B cell (primary cell): ENCODE results near the gene TMC1. TPM values are rescaled to one million over a fixed set of nuclear protein-coding genes. Genes with fewer than 3 reads are reported as not detected.

Source experiments
- ATAC-seq: fragments of 200-7000 bp; cut with Tn5 transposase; one replicate; pipeline ENCODE4 v1.10.0; 2021; ENCODE audit warnings: low read depth, mild to moderate bottlenecking, moderate number of reproducible peaks, moderate library complexity
- CTCF ChIA-PET: fragments of 350-600 bp; sonication (Branson Sonifier 250); formaldehyde crosslinking; loops from one replicate; lab custom pipeline; 2021; ENCODE audit warnings: antibody characterized with exemption, inconsistent platforms; lab: Charles Lee
- POLR2A ChIA-PET: fragments of 350-600 bp; sonication (Branson Sonifier 250); formaldehyde crosslinking; loops from one replicate; lab custom pipeline; 2021; ENCODE audit warnings: antibody characterized with exemption; lab: Charles Lee
- DNase-seq: peaks from one replicate; pipeline ENCODE4 v3.0.0; 2013
- H2AFZ ChIP-seq: 2 replicates; pipeline ENCODE4 v1.6.1; 2012; ENCODE audit warnings: mild to moderate bottlenecking, low read depth, low read length; ENCODE audit not compliant: insufficient read depth, poor library complexity, severe bottlenecking
- H3K27ac ChIP-seq, 2 donors: 1 replicate in 1 of 2; 2 replicates in 1 of 2; pipeline ENCODE4 v1.5.1; 2012 to 2013; ENCODE audit warnings: low read length in 2 of 2, mild to moderate bottlenecking in 2 of 2, moderate library complexity in 1 of 2
- H3K27me3 ChIP-seq, 4 experiments: fragments of 200-600 bp in 1 of 4; sonication (generic) in 1 of 4; replicated peaks in 1 of 4; 1 replicate in 2 of 4; 2 replicates in 2 of 4; pipeline versions ENCODE4 v1.6.1 to v1.7.0; 2013 to 2016; ENCODE audit warnings: low read length in 3 of 4, mild to moderate bottlenecking in 2 of 4, mixed read lengths in 1 of 4, moderate library complexity in 1 of 4; ENCODE audit not compliant: insufficient read depth in 4 of 4, control insufficient read depth in 3 of 4; ENCODE audit errors: control extremely low read depth in 1 of 4
- H3K36me3 ChIP-seq, 2 experiments: replicated peaks in 1 of 2; 1 replicate in 1 of 2; 2 replicates in 1 of 2; pipeline versions ENCODE4 v1.6.1 to v1.7.1; 2013; ENCODE audit warnings: low read length in 1 of 2; ENCODE audit not compliant: insufficient read depth in 2 of 2, control insufficient read depth in 1 of 2; ENCODE audit errors: control extremely low read depth in 1 of 2, extremely low read depth in 1 of 2
- H3K4me1 ChIP-seq, 2 donors: fragments of 200-600 bp in 1 of 2; sonication (generic) in 1 of 2; 1 replicate in 1 of 2; 2 replicates in 1 of 2; pipeline versions ENCODE4 v1.5.1 to v1.6.1; 2013 to 2017; ENCODE audit warnings: low read length in 2 of 2; ENCODE audit not compliant: control insufficient read depth in 2 of 2, insufficient read depth in 2 of 2
- H3K4me2 ChIP-seq: replicated peaks from 2 replicates; pipeline ENCODE3; 2012; ENCODE audit warnings: mild to moderate bottlenecking, low read depth, low read length; ENCODE audit not compliant: poor library complexity, severe bottlenecking
- H3K4me3 ChIP-seq, 5 experiments: fragments of 200-600 bp in 1 of 5; sonication (generic) in 1 of 5; 1 replicate in 3 of 5; 2 replicates in 2 of 5; pipeline versions ENCODE4 v1.5.1 to v1.7.0; 2011 to 2016; ENCODE audit warnings: low read length in 4 of 5, mild to moderate bottlenecking in 4 of 5, low read depth in 2 of 5, control low read depth in 1 of 5, moderate library complexity in 1 of 5; ENCODE audit not compliant: insufficient read depth in 1 of 5; ENCODE audit errors: control extremely low read depth in 1 of 5, extremely low read depth in 1 of 5
- H3K79me2 ChIP-seq: fragments of 200-600 bp; sonication (generic); one replicate; pipeline ENCODE4 v1.6.0; 2016; ENCODE audit warnings: low read length; ENCODE audit not compliant: control insufficient read depth, insufficient read depth
- H3K9ac ChIP-seq: fragments of 200-600 bp; sonication (generic); 2 replicates; pipeline ENCODE4 v1.6.1; 2017; ENCODE audit warnings: mild to moderate bottlenecking, low read length, moderate library complexity
- H3K9me3 ChIP-seq, 3 donors: one replicate each; pipeline versions ENCODE4 v1.6.1 to v1.7.1; 2013; ENCODE audit warnings: low read length in 2 of 3; ENCODE audit not compliant: control insufficient read depth in 2 of 3, insufficient read depth in 1 of 3; ENCODE audit errors: control extremely low read depth in 1 of 3
- H4K20me1 ChIP-seq: 2 replicates; pipeline ENCODE4 v1.6.0; 2012; ENCODE audit warnings: mild to moderate bottlenecking, low read length; ENCODE audit not compliant: insufficient read depth, control insufficient read depth, poor library complexity, severe bottlenecking
- H3K27ac Mint-ChIP-seq: one replicate; pipeline ENCODE4 v1.8.0; 2021; ENCODE audit warnings: mixed read lengths
- H3K27me3 Mint-ChIP-seq: one replicate; pipeline ENCODE4 v1.8.0; 2021; ENCODE audit warnings: mixed read lengths
- H3K4me1 Mint-ChIP-seq: one replicate; pipeline ENCODE4 v1.8.0; 2021; ENCODE audit warnings: mixed read lengths
- H3K4me3 Mint-ChIP-seq: one replicate; pipeline ENCODE4 v1.8.0; 2021; ENCODE audit warnings: mixed read lengths
- H3K9me3 Mint-ChIP-seq: one replicate; pipeline ENCODE4 v1.8.0; 2022; ENCODE audit warnings: mixed read lengths; ENCODE audit not compliant: insufficient read depth
- CTCF ChIP-seq: fragments of 200-600 bp; IDR thresholded peaks from one replicate; pipeline ENCODE4 v1.8.0; 2022; ENCODE audit warnings: antibody characterized with exemption, mild to moderate bottlenecking
- EZH2 ChIP-seq: IDR thresholded peaks from 2 replicates; pipeline ENCODE4 v1.6.1; 2012; ENCODE audit warnings: borderline replicate concordance, low read depth, mild to moderate bottlenecking, moderate library complexity, low read length; ENCODE audit not compliant: insufficient read depth, poor library complexity, severe bottlenecking
- WGBS: methylation state at CpG from one replicate; pipeline ENCODE4 v1.1.5; 2013; ENCODE audit warnings: missing lambda C conversion rate; ENCODE audit not compliant: insufficient coverage; 5-methylcytosine and 5-hydroxymethylcytosine counted together
- intact Hi-C: fragments of 100-400 bp; cut with micrococcal nuclease; formaldehyde crosslinking; loops from one replicate; pipeline ENCODE4 v1.10.0; 2022
- polyA plus RNA-seq: library from polyadenylated mRNA; depleted of rRNA; stranded (reverse); fragments of >200 nt; gene quantifications from 2 replicates; pipeline ENCODE4 v1.2.3, GENCODE V29; 2012
- total RNA-seq, 2 donors: library from RNA; stranded (reverse); fragments of 120-200 nt in 1 of 2; gene quantifications; 1 replicate in 1 of 2; 2 replicates in 1 of 2; pipeline versions ENCODE4 v1.2.3 to v1.2.4, GENCODE V29; 2013 to 2022

The TMC1 gene
- total and polyA plus RNA-seq, 2 donors (not counting 1 experiment from before 2014, with no cell fraction given): not detected

DNA sequence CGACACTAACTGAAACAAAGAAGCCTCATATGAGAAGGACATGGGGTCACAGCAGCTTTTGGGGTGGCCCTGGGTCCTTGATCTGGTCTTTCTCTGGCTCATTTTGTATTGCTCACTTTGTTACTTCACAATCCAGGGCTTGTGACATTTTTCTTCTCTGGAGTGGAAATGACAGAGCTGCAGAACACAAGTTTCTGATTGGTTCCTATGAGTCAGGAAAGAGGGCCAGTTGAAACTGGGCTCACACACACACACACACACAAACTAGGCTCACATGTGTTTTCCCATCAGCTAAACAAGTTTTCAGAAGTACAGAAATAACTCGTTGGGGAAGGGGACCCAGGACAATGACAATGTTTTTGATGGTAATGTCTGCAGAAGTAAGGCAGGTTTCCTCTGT, 54.3 kb downstream of the TMC1 start:
- Histone ChIP-seq H3K79me2 (no peaks in the 10 kb centered on the region), H3K9me3 (no peaks in the 10 kb centered on the region), H3K27ac (no peak overlapping the region), H2AFZ (no peak overlapping the region), H3K36me3 (no peaks in the 10 kb centered on the region), H3K27me3 (no peaks in the 10 kb centered on the region), H3K4me1 (no peaks in the 10 kb centered on the region), H3K4me3 (no peak overlapping the region), H3K4me2 (no peak overlapping the region), H3K9ac (no peak overlapping the region), H4K20me1 (no peaks in the 10 kb centered on the region)
- ChIA-PET CTCF (interaction anchor here (0.9 to 1.0 kb wide), 2 partner anchors 17 to 295 kb away, joined by 3 to 4 read pairs; no protein-coding TSS in a partner anchor), POLR2A (no interaction called here)
- peaks cover 19% of the 10 kb centered on the region for H3K27me3 Mint-ChIP-seq
- intact Hi-C loops: no loop called here
- TF ChIP-seq CTCF (no peak), EZH2 (no peak)
- no peaks in the 10 kb centered on the region for H3K9me3 Mint-ChIP-seq
- ATAC-seq (no peak), DNase-seq (no peak)
- no peak overlapping the region for H3K4me3 Mint-ChIP-seq
- no peak overlapping the region for H3K27ac Mint-ChIP-seq
- 90% methylated on average over 1 of the region's 2 CpGs for WGBS
- H3K4me1 Mint-ChIP-seq: no peaks in the 10 kb centered on the region

DNA sequence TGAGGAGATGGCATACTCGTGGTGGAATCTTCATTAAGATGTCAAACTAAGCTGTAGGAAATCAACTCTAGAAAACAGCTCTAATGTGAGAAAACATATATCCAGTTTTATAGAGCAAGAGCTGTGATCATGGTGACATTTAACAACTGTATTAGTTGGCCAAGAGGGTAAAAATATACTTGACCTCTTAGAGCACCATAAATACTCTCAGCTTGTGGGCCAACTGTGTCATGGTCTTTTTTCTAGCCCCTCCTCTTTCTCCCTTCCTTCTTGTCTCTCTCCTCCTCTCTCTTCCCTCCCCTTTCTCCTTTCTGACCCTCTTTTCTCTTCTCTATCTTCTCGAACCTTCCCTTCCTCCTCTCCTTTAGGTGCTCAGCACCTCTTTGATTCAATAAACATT, 54.7 kb downstream of the TMC1 start:
- ChIA-PET POLR2A (no interaction called here), CTCF (interaction anchor here (0.9 to 1.0 kb wide), 2 partner anchors 16 to 295 kb away, joined by 3 to 4 read pairs; no protein-coding TSS in a partner anchor)
- H2AFZ ChIP-seq: no peak overlapping the region

More for the DNA sequence above, 54.7 kb downstream of the TMC1 start:
- Mint-ChIP-seq H3K4me1 (no peaks in the 10 kb centered on the region), H3K4me3 (no peak overlapping the region), H3K27me3 (peaks cover 19% of the 10 kb centered on the region), H3K9me3 (no peaks in the 10 kb centered on the region), H3K27ac (no peak overlapping the region)
- Histone ChIP-seq H3K36me3 (no peaks in the 10 kb centered on the region), H3K9me3 (no peaks in the 10 kb centered on the region), H4K20me1 (no peaks in the 10 kb centered on the region), H3K4me2 (no peak overlapping the region), H3K4me3 (no peak overlapping the region), H3K27ac (no peak overlapping the region), H3K4me1 (no peaks in the 10 kb centered on the region), H3K27me3 (no peaks in the 10 kb centered on the region), H3K79me2 (no peaks in the 10 kb centered on the region), H3K9ac (no peak overlapping the region)
- 90% methylated on average over 1 of the region's 2 CpGs for WGBS
- intact Hi-C loops: no loop called here
- TF ChIP-seq CTCF: no peak
- TF ChIP-seq EZH2: no peak
- ATAC-seq (no peak), DNase-seq (no peak)
